Central memory CD4-positive, alpha-beta T cell (primary cell): Measurements from ENCODE around the gene RMC1.
"Not testable (repeated sequence)": the region's sequence is repeated elsewhere in the genome, so short reads cannot be mapped to it uniquely, and the experiment has no call there.

Experiments
- DNase-seq: peaks from one replicate; pipeline ENCODE4 v3.0.0; 2022

Gene RMC1

GRCh38 chr18:23498877-23499276 lies 4.4 kb upstream of the RMC1 start:
- peak; percentile 67 for DNase-seq

- DNase-seq, result no peak
Measured at GRCh38 chr18:23499291-23499781, 4.0 kb upstream of the RMC1 start.

GRCh38 chr18:23501626-23502025 lies 1.7 kb upstream of the RMC1 start:
- DNase-seq, result no peak

GRCh38 chr18:23502516-23503037 lies 734 bp upstream of the RMC1 start:
- DNase-seq, result no peak

GRCh38 chr18:23503963-23504344 lies 643 bp downstream of the RMC1 start:
- peak; percentile 23 for DNase-seq

- DNase-seq, result peak; percentile 16
Measured at GRCh38 chr18:23504720-23505119, 1.4 kb downstream of the RMC1 start.

- DNase-seq, result no peak
Measured at GRCh38 chr18:23506393-23506792, 3.1 kb downstream of the RMC1 start.

GRCh38 chr18:23510923-23511322 lies 7.6 kb downstream of the RMC1 start:
- DNase-seq, result not testable (repeated sequence)

GRCh38 chr18:23512216-23512615 lies 8.9 kb downstream of the RMC1 start:
- DNase-seq, result not testable (repeated sequence)

- no peak for DNase-seq
Measured at GRCh38 chr18:23512641-23513040, 9.3 kb downstream of the RMC1 start.

- peak; percentile 67 for DNase-seq
Measured at GRCh38 chr18:23515911-23516546, 12.7 kb downstream of the RMC1 start.

GRCh38 chr18:23519734-23520133 lies 16.4 kb downstream of the RMC1 start:
- DNase-seq, result no peak

- no peak for DNase-seq
Measured at GRCh38 chr18:23521271-23521670, 18.0 kb downstream of the RMC1 start.

GRCh38 chr18:23521907-23522306 lies 18.6 kb downstream of the RMC1 start:
- no peak for DNase-seq

GRCh38 chr18:23523429-23524212 lies 20.3 kb downstream of the RMC1 start:
- no peak for DNase-seq

- DNase-seq, result no peak
Measured at GRCh38 chr18:23524213-23524707, 20.9 kb downstream of the RMC1 start.

- DNase-seq, result no peak
Measured at GRCh38 chr18:23526501-23527063, 23.3 kb downstream of the RMC1 start.

GRCh38 chr18:23528580-23529472 lies 25.5 kb downstream of the RMC1 start:
- no peak for DNase-seq

GRCh38 chr18:23529604-23530003 lies 26.3 kb downstream of the RMC1 start:
- no peak for DNase-seq

- DNase-seq, result no peak
Measured at GRCh38 chr18:23530195-23530594, 26.9 kb downstream of the RMC1 start.

- DNase-seq, result no peak
Measured at GRCh38 chr18:23531912-23532311, 28.6 kb downstream of the RMC1 start.

GRCh38 chr18:23532848-23533247 lies 29.5 kb downstream of the RMC1 start:
- no peak for DNase-seq
